ENCODE measurements around the gene NELFB. TPM values are rescaled to one million over a fixed set of nuclear protein-coding genes. Genes with fewer than 3 reads are reported as not detected.

The NELFB gene
- total and polyA plus RNA-seq, 9 of the 15 experiments (the other 6 are each of a cell fraction or from before 2014, with no cell fraction given) = 0.24 to 84.0 (median 29.7) TPM

DNA sequence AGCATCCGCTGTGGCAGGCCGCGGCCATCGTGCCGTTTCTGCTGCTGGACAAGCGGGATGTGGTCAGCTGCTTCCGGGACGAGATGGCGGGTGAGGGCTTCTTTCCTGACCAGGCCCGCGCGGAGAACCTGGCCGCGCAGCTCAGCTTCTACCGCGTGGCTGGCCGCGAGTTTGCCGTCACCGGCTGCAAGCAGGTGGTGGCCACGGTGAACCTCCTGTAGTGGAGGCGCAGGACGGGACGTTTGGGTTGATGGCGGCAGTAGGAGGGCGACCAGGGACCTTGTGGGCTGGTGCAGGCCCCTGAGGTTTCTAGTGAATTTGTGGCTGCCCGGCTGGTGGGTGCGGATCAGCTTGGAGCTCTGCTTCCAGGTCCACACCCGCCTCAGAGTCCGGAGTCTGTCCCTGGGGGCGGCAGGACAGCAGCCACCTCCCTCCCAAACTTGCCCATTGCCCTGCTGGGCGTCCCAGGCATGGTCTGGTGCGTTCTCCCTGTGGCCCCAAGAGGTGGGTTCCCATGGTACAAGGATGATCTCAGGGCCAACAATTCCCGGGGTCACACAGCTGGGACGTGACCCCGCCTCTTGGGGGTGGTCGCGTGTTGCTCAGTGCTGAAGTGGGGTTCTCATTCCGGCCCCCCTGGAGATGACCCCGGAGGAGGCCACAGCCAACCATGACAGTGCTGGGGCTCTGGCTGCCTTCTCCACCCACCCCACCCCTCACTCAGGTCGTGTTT lies 24.8 kb downstream of the NELFB start:
- peaks cover 17 to 70% of the 10 kb centered on the region in 2 experiments for H3K4me1 ChIP-seq (replicated peaks in 1 of 2; ENCODE audit: control insufficient read depth in 2 of 2, insufficient read depth in 2 of 2, low read length in 2 of 2)
- 89% methylated on average over 13 of the region's 41 CpGs for WGBS (ENCODE audit: insufficient coverage, low coverage, missing lambda C conversion rate)
- intact Hi-C loops (cut with micrococcal nuclease) (no loop called here), in situ Hi-C loops (cut with MboI) (no loop called here)
- no peak overlapping the region for H3K27ac ChIP-seq (ENCODE audit: extremely low read depth, low read depth, low read length)
- no peak overlapping the region for H3K4me3 ChIP-seq
- CTCF ChIA-PET (ENCODE audit: low intra/inter-chr PET ratio) = no interaction called here
- H3K9me3 ChIP-seq (replicated peaks; ENCODE audit: control insufficient read depth, insufficient read depth, low read depth, low read length) = no peaks in the 10 kb centered on the region
- no TSS peak for BruUV-seq (replicated peaks)
- peaks cover 37% of the 10 kb centered on the region for H3K79me2 ChIP-seq (ENCODE audit: control insufficient read depth, insufficient read depth, low read length)
- no peaks in the 10 kb centered on the region for H4K20me1 ChIP-seq (replicated peaks; ENCODE audit: control insufficient read depth, insufficient read depth, low read length)
- H3K36me3 ChIP-seq (ENCODE audit: control insufficient read depth, insufficient read depth, low read length) = peaks cover 44% of the 10 kb centered on the region; the same call in 1 of the 3 replicates
- no peak overlapping the region for H2AFZ ChIP-seq (ENCODE audit: low read depth, low read length)
- no peaks in the 10 kb centered on the region for H3K27me3 ChIP-seq (ENCODE audit: control insufficient read depth in 2 of 2, insufficient read depth in 2 of 2, low read length in 2 of 2)
- TF ChIP-seq RBFOX2 (IDR thresholded peaks at IDR 0.05; ENCODE audit: low read depth, low read length) (0 out of 2 replicates have a peak, but pooled peaks have one; percentile 10), POLR2G (IDR thresholded peaks at IDR 0.05; ENCODE audit: low read depth, low read length) (0 out of 2 replicates have a peak, but pooled peaks have one; percentile 9)
- TF ChIP-seq, protein P1, sequence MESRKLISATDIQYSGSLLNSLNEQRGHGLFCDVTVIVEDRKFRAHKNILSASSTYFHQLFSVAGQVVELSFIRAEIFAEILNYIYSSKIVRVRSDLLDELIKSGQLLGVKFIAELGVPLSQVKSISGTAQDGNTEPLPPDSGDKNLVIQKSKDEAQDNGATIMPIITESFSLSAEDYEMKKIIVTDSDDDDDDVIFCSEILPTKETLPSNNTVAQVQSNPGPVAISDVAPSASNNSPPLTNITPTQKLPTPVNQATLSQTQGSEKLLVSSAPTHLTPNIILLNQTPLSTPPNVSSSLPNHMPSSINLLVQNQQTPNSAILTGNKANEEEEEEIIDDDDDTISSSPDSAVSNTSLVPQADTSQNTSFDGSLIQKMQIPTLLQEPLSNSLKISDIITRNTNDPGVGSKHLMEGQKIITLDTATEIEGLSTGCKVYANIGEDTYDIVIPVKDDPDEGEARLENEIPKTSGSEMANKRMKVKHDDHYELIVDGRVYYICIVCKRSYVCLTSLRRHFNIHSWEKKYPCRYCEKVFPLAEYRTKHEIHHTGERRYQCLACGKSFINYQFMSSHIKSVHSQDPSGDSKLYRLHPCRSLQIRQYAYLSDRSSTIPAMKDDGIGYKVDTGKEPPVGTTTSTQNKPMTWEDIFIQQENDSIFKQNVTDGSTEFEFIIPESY (CRISPR knock-in tag; IDR thresholded peaks at IDR 0.05) = peak; percentile 70; the same call in 1 of the 2 replicates
- TF ChIP-seq, protein P2, sequence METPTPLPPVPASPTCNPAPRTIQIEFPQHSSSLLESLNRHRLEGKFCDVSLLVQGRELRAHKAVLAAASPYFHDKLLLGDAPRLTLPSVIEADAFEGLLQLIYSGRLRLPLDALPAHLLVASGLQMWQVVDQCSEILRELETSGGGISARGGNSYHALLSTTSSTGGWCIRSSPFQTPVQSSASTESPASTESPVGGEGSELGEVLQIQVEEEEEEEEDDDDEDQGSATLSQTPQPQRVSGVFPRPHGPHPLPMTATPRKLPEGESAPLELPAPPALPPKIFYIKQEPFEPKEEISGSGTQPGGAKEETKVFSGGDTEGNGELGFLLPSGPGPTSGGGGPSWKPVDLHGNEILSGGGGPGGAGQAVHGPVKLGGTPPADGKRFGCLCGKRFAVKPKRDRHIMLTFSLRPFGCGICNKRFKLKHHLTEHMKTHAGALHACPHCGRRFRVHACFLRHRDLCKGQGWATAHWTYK (CRISPR knock-in tag; IDR thresholded peaks at IDR 0.05) = no peak
- DNase-seq (ENCODE audit: extremely low read depth in 1 of 4, low spot score in 3 of 4) = no peak
- no peak for ATAC-seq
- POLR2A ChIA-PET = interaction anchor here (0.7 to 0.8 kb wide), 2 partner anchors 19 to 23 kb away, joined by 3 to 4 read pairs; partner anchors contain the start of gene NRARP
- H3K4me2 ChIP-seq (ENCODE audit: insufficient read depth, low read length) = no peak overlapping the region
- no peaks in the 10 kb centered on the region for H3K9me1 ChIP-seq (ENCODE audit: control insufficient read depth, insufficient read depth, low read length)
- no peak for FAIRE-seq
- H3K9ac ChIP-seq (ENCODE audit: insufficient read depth in 1 of 2, low read depth in 2 of 2, low read length in 2 of 2) = peak overlapping the region in 1 of 2 experiments; percentile 45; a peak in 1 of 4 replicates
